Esophagus squamous epithelium (tissue), 5 donors: ENCODE data around the gene TTC9C. TPM values are rescaled to one million over a fixed set of nuclear protein-coding genes. Genes with fewer than 3 reads are reported as not detected.

Source experiments
- DNase-seq: peaks from one replicate; lab custom pipeline; 2025; lab: John Stamatoyannopoulos, UW
- H3K27ac ChIP-seq, 4 donors: fragments of 200-600 bp; sonication (generic); one replicate each; pipeline ENCODE4 v1.5.1; 2016 to 2019; ENCODE audit warnings: mild to moderate bottlenecking in 1 of 4
- H3K27me3 ChIP-seq, 4 donors: fragments of 200-600 bp; sonication (generic); 1 replicate in 3 of 4; 2 replicates in 1 of 4; pipeline versions ENCODE4 v1.5.1 to v1.6.0; 2017 to 2021; ENCODE audit warnings: antibody characterized with exemption in 1 of 4
- H3K36me3 ChIP-seq, 3 donors: fragments of 200-600 bp; sonication (generic); one replicate each; pipeline ENCODE4 v1.5.1; 2016 to 2019
- H3K4me1 ChIP-seq, 3 donors: fragments of 200-600 bp; sonication (generic); one replicate each; pipeline ENCODE4 v1.5.1; 2017 to 2019
- H3K4me3 ChIP-seq, 4 donors: fragments of 200-600 bp; sonication (generic); 1 replicate in 3 of 4; 2 replicates in 1 of 4; pipeline ENCODE4 v1.5.1; 2016 to 2019; ENCODE audit warnings: mild to moderate bottlenecking in 2 of 4, moderate library complexity in 1 of 4
- H3K9me3 ChIP-seq, 3 donors: fragments of 200-600 bp; sonication (generic); one replicate each; pipeline ENCODE4 v1.5.1; 2016 to 2019
- POLR2A ChIP-seq, 4 donors: fragments of 450-650 bp; IDR thresholded peaks; one replicate each; pipeline ENCODE4 v1.6.1; 2017; ENCODE audit warnings: antibody characterized with exemption in 4 of 4, mild to moderate bottlenecking in 4 of 4, moderate library complexity in 3 of 4
- WGBS, 2 donors: methylation state at CpG; one replicate each; pipeline ENCODE4 v1.1.5; 2018; 5-methylcytosine and 5-hydroxymethylcytosine counted together
- intact Hi-C: fragments of 100-400 bp; cut with DNase I; formaldehyde crosslinking; loops from one replicate; pipeline ENCODE4 v1.15.0; 2022
- total RNA-seq, 4 donors: library from RNA; depleted of rRNA; stranded (reverse); fragments of >200 nt; gene quantifications; one replicate each; pipeline ENCODE4 v1.1.0, GENCODE V29; 2016
- TF ChIP-seq, protein P1 (sequence below), 6 experiments: fragments of 450-650 bp in 4 of 6; fragments of 200-600 bp in 2 of 6; sonication (generic) in 2 of 6; IDR thresholded peaks; one replicate each; pipeline ENCODE4 v1.5.1; 2016 to 2019; ENCODE audit warnings: antibody characterized with exemption in 6 of 6, mild to moderate bottlenecking in 4 of 6, moderate library complexity in 4 of 6
- donor health status: DM: yes; HTN: yes; CAD: no.

TTC9C gene, protein sequence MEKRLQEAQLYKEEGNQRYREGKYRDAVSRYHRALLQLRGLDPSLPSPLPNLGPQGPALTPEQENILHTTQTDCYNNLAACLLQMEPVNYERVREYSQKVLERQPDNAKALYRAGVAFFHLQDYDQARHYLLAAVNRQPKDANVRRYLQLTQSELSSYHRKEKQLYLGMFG
- 10 to 100 TPM in 3 of 4 donors, 1 to 10 TPM in 1; 9.6 to 21.3 (median 15.0) TPM for total RNA-seq

GRCh38 chr11:62728171-62728988, at the start of gene TTC9C:
Gene TTC9C (plus strand): TSS chr11:62728486. CDS start chr11:62728849, 363 bp downstream.
- no peaks in the 10 kb centered on the region for H3K9me3 ChIP-seq
- peaks cover 29 to 74% (median 31%) of the 10 kb centered on the region in 3 donors for H3K4me1 ChIP-seq
- 0 to 1% methylated on average over 10 to 23 of the region's 29 CpGs for WGBS, 2 donors
- H3K36me3 ChIP-seq = peaks cover 2 to 41% (median 3%) of the 10 kb centered on the region in 3 donors
- peak within 1 kb of the TSS; percentile 72 to 93 (median 77) for H3K4me3 ChIP-seq
- H3K27ac ChIP-seq = peak within 1 kb of the TSS; percentile 92 to 99 (median 94)
- intact Hi-C loops = loop anchor here (5.0 to 10.0 kb wide), 2 partner anchors 34 to 136 kb away; partner anchors contain the start of gene POLR2G
- DNase-seq = peak; percentile 56
- TF ChIP-seq POLR2A (IDR thresholded peaks at IDR 0.05) = peak in 2 of 4 donors; percentile 56 to 81
- TF ChIP-seq, protein P1, sequence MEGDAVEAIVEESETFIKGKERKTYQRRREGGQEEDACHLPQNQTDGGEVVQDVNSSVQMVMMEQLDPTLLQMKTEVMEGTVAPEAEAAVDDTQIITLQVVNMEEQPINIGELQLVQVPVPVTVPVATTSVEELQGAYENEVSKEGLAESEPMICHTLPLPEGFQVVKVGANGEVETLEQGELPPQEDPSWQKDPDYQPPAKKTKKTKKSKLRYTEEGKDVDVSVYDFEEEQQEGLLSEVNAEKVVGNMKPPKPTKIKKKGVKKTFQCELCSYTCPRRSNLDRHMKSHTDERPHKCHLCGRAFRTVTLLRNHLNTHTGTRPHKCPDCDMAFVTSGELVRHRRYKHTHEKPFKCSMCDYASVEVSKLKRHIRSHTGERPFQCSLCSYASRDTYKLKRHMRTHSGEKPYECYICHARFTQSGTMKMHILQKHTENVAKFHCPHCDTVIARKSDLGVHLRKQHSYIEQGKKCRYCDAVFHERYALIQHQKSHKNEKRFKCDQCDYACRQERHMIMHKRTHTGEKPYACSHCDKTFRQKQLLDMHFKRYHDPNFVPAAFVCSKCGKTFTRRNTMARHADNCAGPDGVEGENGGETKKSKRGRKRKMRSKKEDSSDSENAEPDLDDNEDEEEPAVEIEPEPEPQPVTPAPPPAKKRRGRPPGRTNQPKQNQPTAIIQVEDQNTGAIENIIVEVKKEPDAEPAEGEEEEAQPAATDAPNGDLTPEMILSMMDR (IDR thresholded peaks at IDR 0.05) = no peak
- no peaks in the 10 kb centered on the region for H3K27me3 ChIP-seq

GRCh38 chr11:62678770-62679696, 49.3 kb upstream of the TTC9C start, which contains the start of gene UBXN1:
Gene UBXN1 (minus strand): TSS chr11:62679073. CDS start chr11:62678923, 150 bp downstream.
- intact Hi-C loops = no loop called here
- Histone ChIP-seq H3K36me3 (peaks cover 0 to 40% (median 9%) of the 10 kb centered on the region in 3 donors), H3K27me3 (no peaks in the 10 kb centered on the region), H3K9me3 (no peaks in the 10 kb centered on the region), H3K27ac (peak within 1 kb of the TSS; percentile 91 to 96 (median 94)), H3K4me1 (peaks cover 12 to 63% (median 24%) of the 10 kb centered on the region in 3 donors), H3K4me3 (peak within 1 kb of the TSS; percentile 78 to 100 (median 86))
- peak; percentile 36 for DNase-seq
- peak in 2 of 4 donors; percentile 65 to 71 for TF ChIP-seq POLR2A (IDR thresholded peaks at IDR 0.05)
- TF ChIP-seq, protein P1 (IDR thresholded peaks at IDR 0.05) = peak in 1 of 6 experiments; percentile 21
- whole genome bisulfite sequencing, 2 donors = 8 to 21% methylated on average over 13 to 42 of the region's 55 CpGs

DNA sequence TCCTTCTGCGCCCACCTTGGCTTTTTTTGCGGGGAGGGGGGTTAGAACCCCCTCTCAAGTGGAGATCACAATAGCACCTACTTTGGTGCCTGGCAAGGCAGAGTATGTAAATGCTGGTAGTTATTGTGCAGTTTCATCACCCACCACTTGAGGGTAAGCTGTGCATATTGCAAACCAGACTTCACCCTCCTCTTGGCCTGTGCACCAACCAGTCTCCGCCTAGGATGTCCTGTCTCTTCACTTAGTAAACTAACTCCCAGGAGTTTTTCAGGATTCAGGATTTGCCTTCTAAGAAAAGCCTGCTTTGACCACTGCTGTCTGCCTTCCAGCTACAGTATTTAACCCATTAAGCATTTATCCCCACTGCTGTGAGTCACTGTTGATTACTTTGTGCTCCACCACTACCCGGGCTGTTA, 47.5 kb upstream of the TTC9C start:
- DNase-seq = no peak
- peak overlapping the region; percentile 14 to 95 (median 68) for H3K27ac ChIP-seq
- H3K4me1 ChIP-seq = peaks cover 12 to 50% (median 24%) of the 10 kb centered on the region in 3 donors
- no peak overlapping the region for H3K4me3 ChIP-seq
- 30 to 31% methylated on average over 4 of the region's 4 CpGs for WGBS, 2 donors
- intact Hi-C loops = no loop called here
- H3K9me3 ChIP-seq = no peaks in the 10 kb centered on the region
- peaks cover 0 to 22% (median 9%) of the 10 kb centered on the region in 3 donors for H3K36me3 ChIP-seq
- H3K27me3 ChIP-seq = no peaks in the 10 kb centered on the region
- TF ChIP-seq, protein P1 (IDR thresholded peaks at IDR 0.05) = peak; percentile 31 to 75 (median 60)
- TF ChIP-seq POLR2A (IDR thresholded peaks at IDR 0.05) = no peak

- WGBS, 2 donors = 64 to 91% methylated on average over 5 to 7 of the region's 7 CpGs
- TF ChIP-seq POLR2A (IDR thresholded peaks at IDR 0.05) = no peak
- TF ChIP-seq, protein P1 (IDR thresholded peaks at IDR 0.05) = no peak
- no peak for DNase-seq
- Histone ChIP-seq H3K4me1 (peaks cover 12 to 37% (median 17%) of the 10 kb centered on the region in 3 donors), H3K9me3 (no peaks in the 10 kb centered on the region), H3K36me3 (peaks cover 0 to 5% (median 4%) of the 10 kb centered on the region in 3 donors), H3K4me3 (no peak overlapping the region), H3K27me3 (peaks cover 0 to 1% (median 0%) of the 10 kb centered on the region in 4 donors), H3K27ac (no peak overlapping the region)
- intact Hi-C loops = no loop called here
Observed at GRCh38 chr11:62682518-62682917, 45.8 kb upstream of the TTC9C start.
